HEK293 (cell line): ENCODE results near the gene PACRG.

Experiments used
- CTCF ChIA-PET: fragments of 350-600 bp; formaldehyde crosslinking; extraction: SDS; loops from one replicate; lab custom pipeline; 2021; ENCODE audit warnings: antibody characterized with exemption; lab: Yijun Ruan, JAX
- POLR2A ChIA-PET: fragments of 300-600 bp; formaldehyde crosslinking; extraction: SDS; loops from one replicate; lab custom pipeline; 2020; ENCODE audit warnings: antibody characterized with exemption, inconsistent platforms; lab: Yijun Ruan, JAX
- H3K27ac ChIP-seq: fragments of 200-500 bp; sonication (Bioruptor generic); 2 replicates; pipeline ENCODE4 v1.5.1; 2014; ENCODE audit warnings: low read depth, low read length, control low read depth, inconsistent platforms; ENCODE audit errors: extremely low read depth
- H3K36me3 ChIP-seq, 2 experiments: fragments of 200-500 bp in 1 of 2; sonication (Bioruptor generic) in 1 of 2; 1 replicate in 1 of 2; 2 replicates in 1 of 2; pipeline ENCODE4 v1.5.1; 2014 to 2017; ENCODE audit warnings: inconsistent platforms in 2 of 2, low read length in 2 of 2; ENCODE audit not compliant: control insufficient read depth in 2 of 2, insufficient read depth in 1 of 2
- H3K4me1 ChIP-seq: fragments of 200-500 bp; sonication (Bioruptor generic); 2 replicates; pipeline ENCODE4 v1.5.1; 2014; ENCODE audit warnings: mild to moderate bottlenecking, low read length, inconsistent platforms; ENCODE audit not compliant: control insufficient read depth, insufficient read depth
- H3K4me3 ChIP-seq: 2 replicates; pipeline ENCODE4 v1.5.1; 2011; ENCODE audit warnings: low read depth, mild to moderate bottlenecking, control low read depth, low read length, moderate library complexity
- H3K9me3 ChIP-seq: fragments of 200-500 bp; sonication (Bioruptor generic); 2 replicates; pipeline ENCODE4 v1.5.1; 2014; ENCODE audit warnings: low read depth, low read length, inconsistent platforms; ENCODE audit not compliant: control insufficient read depth, insufficient read depth
- HOXC10 ChIP-seq: sonication (generic); formaldehyde crosslinking; IDR thresholded peaks from 2 replicates; pipeline ENCODE4 v1.8.1; 2023; ENCODE audit warnings: mild to moderate bottlenecking, missing genetic modification reagents
- IKZF3 ChIP-seq: fragments of 450-650 bp; IDR thresholded peaks from 2 replicates; pipeline ENCODE4 v1.5.0; 2018; ENCODE audit warnings: missing biosample characterization, mild to moderate bottlenecking, missing genetic modification characterization, moderate library complexity
- KLF10 ChIP-seq: fragments of 450-650 bp; IDR thresholded peaks from 2 replicates; pipeline ENCODE4 v1.5.1; 2018; ENCODE audit warnings: missing biosample characterization, mild to moderate bottlenecking, missing genetic modification characterization
- YY1 ChIP-seq: fragments of 450-650 bp; formaldehyde crosslinking; IDR thresholded peaks from 2 replicates; pipeline ENCODE4 v1.5.1; 2018; ENCODE audit warnings: missing biosample characterization, missing genetic modification characterization
- ZFHX2 ChIP-seq: fragments of 450-650 bp; formaldehyde crosslinking; conservative IDR thresholded peaks from 2 replicates; pipeline ENCODE4 v1.5.1; 2016; ENCODE audit warnings: missing biosample characterization, missing genetic modification characterization
- ZFP3 ChIP-seq: fragments of 450-650 bp; formaldehyde crosslinking; IDR thresholded peaks from 2 replicates; pipeline ENCODE4 v1.5.1; 2016; ENCODE audit warnings: low read depth, missing biosample characterization, missing genetic modification characterization
- ZFP69B ChIP-seq: fragments of 450-650 bp; formaldehyde crosslinking; IDR thresholded peaks from 2 replicates; pipeline ENCODE4 v1.5.1; 2016; ENCODE audit warnings: missing biosample characterization, missing genetic modification characterization
- ZNF112 ChIP-seq: fragments of 450-650 bp; formaldehyde crosslinking; IDR thresholded peaks from 2 replicates; pipeline ENCODE4 v1.5.0; 2017; ENCODE audit warnings: missing biosample characterization, missing genetic modification characterization
- ZNF169 ChIP-seq: fragments of 450-650 bp; formaldehyde crosslinking; IDR thresholded peaks from 2 replicates; pipeline ENCODE4 v1.5.1; 2016; ENCODE audit warnings: missing biosample characterization, missing genetic modification characterization
- ZNF18 ChIP-seq: fragments of 450-650 bp; formaldehyde crosslinking; IDR thresholded peaks from 2 replicates; pipeline ENCODE4 v1.5.1; 2016; ENCODE audit warnings: missing biosample characterization, missing genetic modification characterization
- ZNF266 ChIP-seq: fragments of 450-650 bp; formaldehyde crosslinking; IDR thresholded peaks from 2 replicates; pipeline ENCODE4 v1.5.1; 2016; ENCODE audit warnings: missing biosample characterization, missing genetic modification characterization, low read depth
- ZNF292 ChIP-seq: fragments of 450-650 bp; formaldehyde crosslinking; IDR thresholded peaks from 2 replicates; pipeline ENCODE4 v1.5.1; 2016; ENCODE audit warnings: low read depth, missing biosample characterization, missing genetic modification characterization, borderline replicate concordance
- ZNF341 ChIP-seq: fragments of 450-650 bp; formaldehyde crosslinking; IDR thresholded peaks from 2 replicates; pipeline ENCODE4; 2016; ENCODE audit warnings: low read depth, missing biosample characterization, missing genetic modification characterization
- ZNF626 ChIP-seq: fragments of 450-650 bp; sonication (Bioruptor Pico); formaldehyde crosslinking; IDR thresholded peaks from 2 replicates; pipeline ENCODE4 v1.5.1; 2018; ENCODE audit warnings: missing biosample characterization, missing genetic modification characterization, inconsistent platforms
- ZNF664 ChIP-seq: fragments of 450-650 bp; formaldehyde crosslinking; IDR thresholded peaks from 2 replicates; pipeline ENCODE4 v1.5.1; 2016; ENCODE audit warnings: missing biosample characterization, missing genetic modification characterization
- ZNF776 ChIP-seq: fragments of 450-650 bp; formaldehyde crosslinking; IDR thresholded peaks from 2 replicates; pipeline ENCODE4 v1.5.0; 2017; ENCODE audit warnings: missing biosample characterization, missing genetic modification characterization, borderline replicate concordance
- TF ChIP-seq, protein P1 (sequence below): fragments of 450-650 bp; formaldehyde crosslinking; conservative IDR thresholded peaks from 2 replicates; pipeline ENCODE4 v1.5.1; 2016; ENCODE audit warnings: low read depth, missing biosample characterization, missing genetic modification characterization
- TF ChIP-seq, protein P2 (sequence below): fragments of 450-650 bp; formaldehyde crosslinking; IDR thresholded peaks from 2 replicates; pipeline ENCODE4 v1.5.1; 2017; ENCODE audit warnings: missing biosample characterization, mild to moderate bottlenecking, missing genetic modification characterization, moderate library complexity
- TF ChIP-seq, protein P3 (sequence below): fragments of 450-650 bp; formaldehyde crosslinking; IDR thresholded peaks from 2 replicates; pipeline ENCODE4 v1.5.1; 2017; ENCODE audit warnings: missing biosample characterization, missing genetic modification characterization

The PACRG gene

DNA sequence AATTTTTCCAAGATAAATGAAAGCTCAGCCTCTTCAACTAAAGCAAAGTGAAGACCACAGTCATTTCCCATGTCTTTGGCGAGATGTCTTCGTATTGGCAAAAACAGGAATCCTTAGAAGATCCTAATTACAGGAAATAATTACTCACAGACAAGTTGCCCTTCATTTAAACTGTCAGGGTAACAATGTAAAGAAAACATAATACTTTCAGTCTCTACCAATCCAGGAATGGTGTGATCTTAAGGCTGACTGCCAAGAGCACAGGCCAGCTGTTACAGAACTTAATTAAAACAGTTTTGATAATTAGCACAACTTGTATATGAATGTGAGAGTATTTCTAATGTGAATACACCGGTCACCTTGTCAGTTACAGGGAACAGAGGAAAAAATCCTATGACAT is 292.2 kb downstream of the PACRG start (continued):
- TF ChIP-seq ZNF292 (no peak), YY1 (tag by site-specific recombination) (no peak)

DNA sequence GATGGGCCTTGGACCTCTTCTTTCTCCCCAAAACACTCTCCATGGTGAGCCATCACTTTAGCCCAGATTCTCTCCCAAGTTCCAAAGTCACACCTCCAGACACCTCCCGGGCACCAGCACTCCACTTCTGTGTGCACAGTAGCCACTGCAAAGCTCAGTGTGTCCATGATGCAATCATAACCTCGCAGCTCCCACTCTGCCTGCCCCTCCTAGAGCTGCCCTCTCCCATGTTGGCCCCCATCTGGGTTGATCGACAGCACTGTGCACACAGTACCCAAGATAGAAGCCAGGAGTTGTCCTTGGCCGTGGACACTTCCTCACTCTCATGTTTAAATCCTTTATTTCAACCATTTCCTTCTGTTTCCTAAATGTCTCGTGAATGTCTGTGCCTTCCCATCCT is 293.3 kb downstream of the PACRG start:
- TF ChIP-seq, protein P1, sequence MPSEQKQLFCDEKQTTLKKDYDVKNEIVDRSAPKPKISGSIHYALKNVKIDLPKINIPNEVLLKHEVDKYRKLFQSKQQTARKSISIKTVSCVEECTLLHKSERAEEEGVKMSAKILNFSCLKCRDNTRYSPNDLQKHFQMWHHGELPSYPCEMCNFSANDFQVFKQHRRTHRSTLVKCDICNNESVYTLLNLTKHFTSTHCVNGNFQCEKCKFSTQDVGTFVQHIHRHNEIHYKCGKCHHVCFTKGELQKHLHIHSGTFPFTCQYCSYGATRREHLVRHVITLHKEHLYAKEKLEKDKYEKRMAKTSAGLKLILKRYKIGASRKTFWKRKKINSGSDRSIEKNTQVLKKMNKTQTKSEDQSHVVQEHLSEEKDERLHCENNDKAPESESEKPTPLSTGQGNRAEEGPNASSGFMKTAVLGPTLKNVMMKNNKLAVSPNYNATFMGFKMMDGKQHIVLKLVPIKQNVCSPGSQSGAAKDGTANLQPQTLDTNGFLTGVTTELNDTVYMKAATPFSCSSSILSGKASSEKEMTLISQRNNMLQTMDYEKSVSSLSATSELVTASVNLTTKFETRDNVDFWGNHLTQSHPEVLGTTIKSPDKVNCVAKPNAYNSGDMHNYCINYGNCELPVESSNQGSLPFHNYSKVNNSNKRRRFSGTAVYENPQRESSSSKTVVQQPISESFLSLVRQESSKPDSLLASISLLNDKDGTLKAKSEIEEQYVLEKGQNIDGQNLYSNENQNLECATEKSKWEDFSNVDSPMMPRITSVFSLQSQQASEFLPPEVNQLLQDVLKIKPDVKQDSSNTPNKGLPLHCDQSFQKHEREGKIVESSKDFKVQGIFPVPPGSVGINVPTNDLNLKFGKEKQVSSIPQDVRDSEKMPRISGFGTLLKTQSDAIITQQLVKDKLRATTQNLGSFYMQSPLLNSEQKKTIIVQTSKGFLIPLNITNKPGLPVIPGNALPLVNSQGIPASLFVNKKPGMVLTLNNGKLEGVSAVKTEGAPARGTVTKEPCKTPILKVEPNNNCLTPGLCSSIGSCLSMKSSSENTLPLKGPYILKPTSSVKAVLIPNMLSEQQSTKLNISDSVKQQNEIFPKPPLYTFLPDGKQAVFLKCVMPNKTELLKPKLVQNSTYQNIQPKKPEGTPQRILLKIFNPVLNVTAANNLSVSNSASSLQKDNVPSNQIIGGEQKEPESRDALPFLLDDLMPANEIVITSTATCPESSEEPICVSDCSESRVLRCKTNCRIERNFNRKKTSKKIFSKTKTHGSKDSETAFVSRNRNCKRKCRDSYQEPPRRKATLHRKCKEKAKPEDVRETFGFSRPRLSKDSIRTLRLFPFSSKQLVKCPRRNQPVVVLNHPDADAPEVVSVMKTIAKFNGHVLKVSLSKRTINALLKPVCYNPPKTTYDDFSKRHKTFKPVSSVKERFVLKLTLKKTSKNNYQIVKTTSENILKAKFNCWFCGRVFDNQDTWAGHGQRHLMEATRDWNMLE (tag by site-specific recombination): no peak
- TF ChIP-seq ZNF626 (tag by site-specific recombination) (no peak), ZFP69B (tag by site-specific recombination) (no peak), KLF10 (tag by site-specific recombination) (no peak), ZNF664 (tag by site-specific recombination) (no peak), ZFHX2 (tag by site-specific recombination) (no peak), ZNF18 (tag by site-specific recombination) (no peak), HOXC10 (CRISPR knock-in tag) (no peak), IKZF3 (tag by site-specific recombination) (no peak), ZNF341 (no peak), ZFP3 (no peak), ZNF112 (tag by site-specific recombination) (no peak), ZNF266 (tag by site-specific recombination) (no peak), ZNF169 (tag by site-specific recombination) (no peak), ZNF776 (tag by site-specific recombination) (no peak)
- TF ChIP-seq, protein P2, sequence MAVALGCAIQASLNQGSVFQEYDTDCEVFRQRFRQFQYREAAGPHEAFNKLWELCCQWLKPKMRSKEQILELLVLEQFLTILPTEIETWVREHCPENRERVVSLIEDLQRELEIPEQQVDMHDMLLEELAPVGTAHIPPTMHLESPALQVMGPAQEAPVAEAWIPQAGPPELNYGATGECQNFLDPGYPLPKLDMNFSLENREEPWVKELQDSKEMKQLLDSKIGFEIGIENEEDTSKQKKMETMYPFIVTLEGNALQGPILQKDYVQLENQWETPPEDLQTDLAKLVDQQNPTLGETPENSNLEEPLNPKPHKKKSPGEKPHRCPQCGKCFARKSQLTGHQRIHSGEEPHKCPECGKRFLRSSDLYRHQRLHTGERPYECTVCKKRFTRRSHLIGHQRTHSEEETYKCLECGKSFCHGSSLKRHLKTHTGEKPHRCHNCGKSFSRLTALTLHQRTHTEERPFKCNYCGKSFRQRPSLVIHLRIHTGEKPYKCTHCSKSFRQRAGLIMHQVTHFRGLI: no peak
- TF ChIP-seq, protein P3, sequence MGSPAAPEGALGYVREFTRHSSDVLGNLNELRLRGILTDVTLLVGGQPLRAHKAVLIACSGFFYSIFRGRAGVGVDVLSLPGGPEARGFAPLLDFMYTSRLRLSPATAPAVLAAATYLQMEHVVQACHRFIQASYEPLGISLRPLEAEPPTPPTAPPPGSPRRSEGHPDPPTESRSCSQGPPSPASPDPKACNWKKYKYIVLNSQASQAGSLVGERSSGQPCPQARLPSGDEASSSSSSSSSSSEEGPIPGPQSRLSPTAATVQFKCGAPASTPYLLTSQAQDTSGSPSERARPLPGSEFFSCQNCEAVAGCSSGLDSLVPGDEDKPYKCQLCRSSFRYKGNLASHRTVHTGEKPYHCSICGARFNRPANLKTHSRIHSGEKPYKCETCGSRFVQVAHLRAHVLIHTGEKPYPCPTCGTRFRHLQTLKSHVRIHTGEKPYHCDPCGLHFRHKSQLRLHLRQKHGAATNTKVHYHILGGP: no peak
- Histone ChIP-seq H3K36me3 (no peaks in the 10 kb centered on the region), H3K4me3 (no peak overlapping the region), H3K4me1 (no peaks in the 10 kb centered on the region), H3K27ac (no peak overlapping the region), H3K9me3 (no peaks in the 10 kb centered on the region)
- ChIA-PET CTCF (interaction anchor here (0.7 kb wide), 1 partner anchor 1909 kb away, joined by 3 read pairs; no protein-coding TSS in a partner anchor), POLR2A (no interaction called here)
